Activated T-cell treated with anti-CD3 and anti-CD28 coated beads for 1 hour (primary cell): ENCODE data around the gene CRYBB1.

Source experiments
- DNase-seq: peaks from one replicate; pipeline ENCODE4 v3.0.0-alpha.2; 2020; ENCODE audit warnings: low read depth

Gene CRYBB1

GRCh38 chr22:26577081-26577480 is 40.7 kb downstream of the CRYBB1 start:
- no peak for DNase-seq

DNA sequence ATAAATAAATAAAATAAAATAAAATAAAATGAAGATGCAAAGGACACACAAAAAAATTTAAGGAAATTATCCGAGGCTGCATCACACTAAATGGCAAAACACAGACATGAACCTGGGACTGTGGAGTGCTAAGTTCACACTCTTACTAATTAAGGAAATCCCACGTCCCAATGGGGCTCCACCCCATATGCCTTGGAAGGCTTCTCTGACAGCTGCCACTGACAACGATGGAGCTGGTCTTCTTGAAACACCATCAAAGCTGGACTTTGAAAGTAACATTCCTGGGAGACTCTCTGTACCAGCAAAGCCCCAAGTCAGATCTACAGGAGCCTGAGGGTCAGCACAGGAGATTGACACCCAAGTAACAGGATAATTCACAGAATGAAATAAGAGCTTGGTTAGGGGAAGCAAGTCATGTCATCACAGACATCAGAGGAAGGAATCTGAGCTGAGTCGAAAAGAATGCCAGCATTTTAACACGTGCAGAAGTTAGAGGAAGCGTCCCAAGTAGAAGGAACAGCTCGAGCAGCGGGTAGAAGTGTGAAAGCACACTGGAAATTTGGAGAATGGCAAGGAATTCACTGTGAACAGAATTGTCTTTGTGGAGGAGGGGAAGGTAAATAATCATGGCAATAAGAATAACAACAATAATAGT is 41.7 kb downstream of the CRYBB1 start:
- no peak for DNase-seq

GRCh38 chr22:26574001-26574723 is 43.7 kb downstream of the CRYBB1 start:
- no peak for DNase-seq

DNA sequence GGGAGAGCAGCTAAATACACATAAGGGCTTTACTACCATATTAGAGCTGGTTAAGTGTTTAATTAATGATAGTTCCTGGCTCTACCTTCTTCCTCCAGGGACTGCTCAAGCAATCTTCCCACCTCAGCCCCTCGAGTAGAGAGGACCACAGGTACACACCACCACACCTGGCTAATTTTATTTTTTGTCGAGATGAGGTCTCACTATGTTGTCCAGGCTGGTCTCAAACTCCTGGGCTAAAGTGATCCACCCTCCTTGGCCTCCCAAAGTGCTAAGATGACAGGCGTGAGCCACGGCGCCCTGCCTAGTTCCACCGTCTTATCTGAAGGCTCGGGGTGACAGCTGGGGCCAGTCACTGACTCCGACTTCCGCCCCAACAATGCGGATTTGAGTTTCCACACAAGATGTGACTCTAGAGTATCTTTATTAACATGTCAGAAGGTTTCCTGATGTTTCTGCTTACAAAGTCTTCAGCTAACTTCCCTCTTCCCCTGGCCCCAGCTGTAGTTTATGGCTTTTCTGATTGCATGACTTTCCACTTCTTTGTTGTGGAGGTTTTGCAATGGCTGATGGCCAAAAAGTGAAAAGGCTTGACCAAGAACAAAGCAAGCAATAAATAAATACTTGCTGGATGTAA is 44.7 kb downstream of the CRYBB1 start:
- DNase-seq, result no peak

GRCh38 chr22:26570864-26571525 is 46.8 kb downstream of the CRYBB1 start:
- no peak for DNase-seq

- no peak for DNase-seq
These were observed 47.7 kb downstream of the CRYBB1 start for GRCh38 chr22:26570115-26570514.

DNA sequence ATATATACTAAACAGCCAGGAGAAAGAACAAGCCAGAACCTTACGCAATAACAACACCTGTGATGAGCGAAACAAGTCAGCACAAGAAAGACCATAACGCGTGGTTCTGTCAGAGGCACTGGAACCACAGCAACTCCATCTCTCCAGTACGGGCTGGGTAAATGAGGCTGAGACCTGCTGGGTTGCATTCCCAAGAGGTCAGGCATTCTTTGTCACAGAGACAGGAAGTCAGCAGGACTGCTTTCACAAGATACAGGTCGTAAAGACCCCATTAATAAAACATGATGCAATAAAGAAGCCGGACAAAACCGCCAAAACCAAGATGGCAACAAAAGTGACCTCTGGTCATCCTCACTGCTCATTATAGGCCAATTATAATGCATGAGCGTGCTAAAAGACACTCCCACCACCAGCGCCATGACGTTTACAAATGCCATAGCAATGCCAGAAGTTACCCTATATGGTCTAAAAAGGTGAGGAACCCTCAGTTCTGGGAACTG is 49.6 kb downstream of the CRYBB1 start:
- DNase-seq, result no peak

DNA sequence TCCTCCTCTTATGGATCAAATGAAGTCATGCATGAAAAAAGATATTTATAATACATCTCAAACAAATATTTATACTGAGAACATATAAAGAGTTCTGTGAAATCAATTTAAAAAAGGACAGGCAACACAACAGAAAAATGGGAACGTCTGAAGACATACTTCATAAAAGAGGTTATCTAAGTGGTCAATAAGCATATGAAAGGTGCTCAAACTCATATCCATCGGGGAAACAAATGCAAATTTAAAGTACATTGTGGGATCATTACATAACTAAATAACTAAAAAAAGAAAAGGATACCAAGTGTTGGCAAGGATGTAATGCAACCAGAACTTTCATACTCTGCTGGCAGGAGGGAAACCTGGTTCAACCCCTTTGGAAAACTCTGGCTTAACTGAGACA is 50.2 kb downstream of the CRYBB1 start:
- DNase-seq, result no peak

GRCh38 chr22:26566994-26567393 is 50.8 kb downstream of the CRYBB1 start:
- DNase-seq, result no peak

GRCh38 chr22:26565889-26566288 is 51.9 kb downstream of the CRYBB1 start:
- DNase-seq, result no peak

DNA sequence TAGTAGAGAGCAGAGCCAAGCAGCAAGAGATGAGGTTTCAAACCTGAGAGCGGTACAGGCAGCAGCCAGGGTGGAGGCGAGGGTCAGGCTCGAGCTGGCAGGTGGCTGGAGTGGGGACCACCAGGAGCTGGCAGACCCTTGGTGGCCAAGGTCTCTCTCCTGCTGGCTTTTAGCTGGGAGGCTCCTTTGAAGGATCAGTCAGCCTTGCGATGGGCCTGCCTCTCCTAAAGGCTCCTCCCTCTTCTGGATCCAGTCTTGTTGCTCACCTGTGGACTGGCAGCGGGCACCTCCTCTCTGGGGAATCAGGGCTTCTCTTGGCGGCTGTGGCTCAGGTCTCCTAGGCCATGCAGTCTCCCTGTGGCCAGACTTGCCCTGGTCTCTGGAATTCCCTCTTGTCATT is 52.6 kb downstream of the CRYBB1 start:
- no peak for DNase-seq

DNA sequence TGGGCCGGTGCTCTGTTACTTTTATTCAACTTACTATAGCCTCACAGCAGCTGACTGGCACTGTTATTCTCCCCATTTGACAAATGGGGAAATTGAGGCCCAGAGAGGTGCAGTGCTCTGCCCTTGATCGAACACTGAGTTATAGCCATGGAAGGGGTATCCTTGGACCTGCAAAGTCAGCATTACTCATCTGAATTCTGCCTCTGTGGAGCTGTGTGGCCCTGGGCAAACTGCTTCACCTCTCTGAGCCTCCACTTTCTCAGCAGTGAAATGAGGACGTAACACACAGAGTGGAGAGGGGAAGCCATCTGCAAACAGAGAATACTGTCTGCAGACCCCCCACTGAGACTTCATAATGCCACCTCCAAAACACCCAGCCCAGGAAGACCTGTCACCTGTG is 53.2 kb downstream of the CRYBB1 start:
- no peak for DNase-seq

- no peak for DNase-seq
These were observed 53.6 kb downstream of the CRYBB1 start for GRCh38 chr22:26564181-26564580.

DNA sequence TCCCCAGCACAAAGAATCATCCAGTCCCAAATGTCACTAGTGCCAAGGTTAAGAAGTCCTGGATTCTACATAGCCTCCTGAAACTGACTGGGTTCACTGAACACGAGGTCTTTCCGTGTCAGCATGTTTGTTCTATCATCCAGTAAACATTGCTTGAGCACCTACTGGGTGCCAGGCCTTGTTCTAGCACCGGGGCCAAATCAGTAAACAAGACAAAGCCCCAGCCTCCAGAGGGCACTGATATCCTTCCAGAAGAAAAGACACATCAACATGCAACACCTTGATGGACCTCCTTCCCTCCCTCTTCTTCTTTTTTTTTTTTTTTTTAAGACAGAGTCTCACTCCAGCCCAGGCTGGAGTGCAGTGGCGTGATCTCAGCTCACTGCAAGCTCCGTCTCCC is 54.8 kb downstream of the CRYBB1 start:
- DNase-seq, result no peak

- DNase-seq, result no peak
These were observed 55.9 kb downstream of the CRYBB1 start for GRCh38 chr22:26561756-26562417.

DNA sequence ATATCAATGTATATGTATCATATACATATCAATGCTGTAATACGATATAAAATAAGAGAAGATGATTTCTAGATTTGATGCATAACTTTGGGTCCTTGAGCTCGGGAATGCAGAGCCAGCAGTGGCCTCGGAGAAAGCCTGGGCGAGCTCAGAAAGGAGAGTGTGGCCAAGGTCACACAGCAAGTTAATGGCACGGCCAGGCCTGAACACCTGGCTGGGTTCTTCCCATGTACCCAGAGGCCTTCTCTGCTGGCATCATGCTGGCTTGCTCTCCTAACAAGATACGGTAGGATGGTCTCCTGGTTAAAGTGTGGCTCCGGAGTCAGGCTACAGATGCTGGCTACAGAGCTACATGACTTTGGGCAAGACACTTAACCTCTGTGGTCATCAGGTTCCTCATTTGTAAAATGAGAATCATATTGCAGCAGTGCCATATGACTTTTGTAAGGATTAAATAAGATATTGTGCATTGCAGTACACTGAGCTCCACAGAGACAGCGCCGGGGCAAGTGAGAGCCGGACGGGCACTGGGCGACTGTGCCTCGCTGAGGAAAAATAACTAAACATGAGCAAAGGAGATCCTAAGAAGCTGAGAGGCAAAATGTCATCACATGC is 57.8 kb downstream of the CRYBB1 start:
- DNase-seq, result no peak

- no peak for DNase-seq
These were observed 59.5 kb downstream of the CRYBB1 start for GRCh38 chr22:26558248-26558895.

- no peak for DNase-seq
These were observed 60.9 kb downstream of the CRYBB1 start for GRCh38 chr22:26556904-26557303.

- DNase-seq, result no peak
These were observed 62.3 kb downstream of the CRYBB1 start for GRCh38 chr22:26555478-26555877.

DNA sequence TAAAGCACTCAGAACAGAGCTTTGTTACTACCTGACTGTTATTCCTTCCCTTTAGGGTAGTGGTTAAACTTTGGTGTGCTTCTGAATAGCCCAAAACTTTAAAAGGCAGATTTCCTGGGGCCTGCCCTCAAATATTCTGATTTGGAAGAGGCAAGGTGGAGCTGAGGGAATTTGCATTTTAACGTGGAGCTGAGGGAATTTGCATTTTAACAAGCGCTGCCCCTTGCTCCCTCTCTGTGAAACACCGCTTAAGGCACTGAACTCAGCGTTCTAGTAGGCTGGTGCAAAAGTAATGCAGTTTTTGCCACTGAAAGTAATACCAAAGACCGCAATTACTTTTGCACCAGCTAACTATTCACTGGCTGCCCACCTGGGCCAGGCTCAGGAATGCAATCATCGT is 62.9 kb downstream of the CRYBB1 start:
- no peak for DNase-seq

- no peak for DNase-seq
These were observed 64.6 kb downstream of the CRYBB1 start for GRCh38 chr22:26553056-26553752.
